HepG2 (cell line): ENCODE results near the gene PGP. TPM values are rescaled to one million over a fixed set of nuclear protein-coding genes. Genes with fewer than 3 reads are reported as not detected.

Source experiments
- JUNB ChIP-seq: sonication (generic); formaldehyde crosslinking; IDR thresholded peaks from 2 replicates; pipeline ENCODE4 v1.8.0; 2022; ENCODE audit warnings: missing genetic modification reagents, mild to moderate bottlenecking, borderline replicate concordance
- KDM3A ChIP-seq: IDR thresholded peaks from 2 replicates; pipeline ENCODE4 v1.6.1; 2018; ENCODE audit warnings: low read depth, missing compliant biosample characterization
- NFKB2 ChIP-seq: sonication (generic); formaldehyde crosslinking; IDR thresholded peaks from 2 replicates; pipeline ENCODE4 v1.4.0; 2020; ENCODE audit warnings: missing genetic modification reagents, borderline replicate concordance
- NFYB ChIP-seq: sonication (generic); formaldehyde crosslinking; IDR thresholded peaks from 2 replicates; pipeline ENCODE4 v1.4.0; 2020; ENCODE audit warnings: missing genetic modification reagents
- RXRB ChIP-seq: IDR thresholded peaks from 2 replicates; pipeline ENCODE4 v1.6.1; 2016; ENCODE audit warnings: borderline replicate concordance, missing genetic modification reagents, missing compliant biosample characterization
- ZNF12 ChIP-seq: sonication (generic); formaldehyde crosslinking; IDR thresholded peaks from 2 replicates; pipeline ENCODE4 v1.5.0; 2020; ENCODE audit warnings: missing genetic modification reagents
- polyA plus RNA-seq, 8 experiments: library from polyadenylated mRNA; depleted of rRNA in 3 of 8; stranded (reverse) in 7 of 8; unstranded in 1 of 8; fragments of >200 nt; fragmentation: Illumina TruSeq in 4 of 8; extraction: Trizol in 4 of 8; gene quantifications; 2 replicates each; pipeline versions ENCODE4 v1.2.1 to v1.2.3, GENCODE V29; 2011 to 2016; ENCODE audit warnings: low read depth in 4 of 8, missing spikeins in 1 of 8, mixed read lengths in 1 of 8; ENCODE audit not compliant: insufficient read depth in 1 of 8
- total RNA-seq, 5 experiments: library from RNA; depleted of rRNA; stranded (reverse); fragments of >200 nt; fragmentation: Illumina TruSeq; extraction: Trizol; gene quantifications; 2 replicates each; pipeline ENCODE4 v1.2.3, GENCODE V29; 2016; ENCODE audit warnings: low read depth in 1 of 5
- TF ChIP-seq, protein P1 (sequence below): sonication (generic); formaldehyde crosslinking; IDR thresholded peaks from 2 replicates; pipeline ENCODE4 v1.4.0; 2020; ENCODE audit warnings: mild to moderate bottlenecking, missing genetic modification reagents
- TF ChIP-seq, protein P2 (sequence below): IDR thresholded peaks from 2 replicates; pipeline ENCODE4 v1.6.1; 2016; ENCODE audit warnings: missing genetic modification reagents, missing compliant biosample characterization
- TF ChIP-seq, protein P3 (sequence below): sonication (generic); formaldehyde crosslinking; IDR thresholded peaks from 2 replicates; pipeline ENCODE4 v1.5.0; 2020; ENCODE audit warnings: mild to moderate bottlenecking, missing genetic modification reagents, borderline replicate concordance
- TF ChIP-seq, protein P4 (sequence below): IDR thresholded peaks from 2 replicates; pipeline ENCODE4 v1.6.1; 2012; ENCODE audit warnings: low read length, improper control_type of control experiment

The PGP gene
- total and polyA plus RNA-seq, 2 of the 13 experiments (the other 11 are each of a cell fraction or from before 2014, with no cell fraction given) = 7.3 to 18.3 TPM

DNA sequence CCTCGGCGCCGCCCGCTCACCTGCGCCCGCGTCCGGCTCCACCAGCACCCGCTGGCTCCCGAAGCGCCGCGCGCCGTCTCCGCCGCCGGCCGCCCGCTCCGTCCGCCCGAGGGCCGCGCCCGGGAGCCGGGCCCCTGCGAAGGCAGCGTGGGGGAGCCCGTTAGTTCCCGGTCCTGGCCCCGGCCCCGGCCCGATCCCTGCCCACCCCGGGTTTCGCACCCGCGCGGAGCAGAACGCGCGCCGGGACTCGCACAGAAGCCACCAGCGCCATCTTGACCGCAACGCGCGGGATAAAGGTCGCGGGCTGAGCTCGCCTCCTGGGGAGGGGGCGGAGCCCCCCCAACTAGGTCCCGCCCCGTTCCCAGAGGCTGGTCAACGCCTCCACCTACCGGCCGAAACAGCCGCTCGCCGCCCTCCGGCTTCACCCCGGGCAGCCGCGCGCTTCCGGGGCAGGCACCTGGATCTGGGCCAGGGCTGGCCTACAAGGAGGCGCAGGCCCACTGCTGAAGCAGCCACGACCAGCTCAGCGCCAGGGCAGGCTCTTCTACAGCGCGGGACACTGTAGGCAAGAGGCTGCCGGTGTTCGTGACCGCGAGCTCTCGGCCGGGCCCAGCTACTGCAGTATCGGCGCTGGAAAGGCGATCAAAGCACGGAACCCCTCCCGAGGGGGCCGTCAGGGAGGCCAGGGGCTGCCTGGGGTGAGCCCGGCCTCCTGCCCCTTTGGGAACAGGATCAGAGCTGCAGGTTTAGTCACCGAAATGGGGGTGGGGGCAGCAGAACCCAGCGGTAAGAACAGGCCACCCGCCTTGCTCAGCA lies 36.9 kb upstream of the PGP start, which contains the start of gene ECI1 (continued):
- TF ChIP-seq, protein P1, sequence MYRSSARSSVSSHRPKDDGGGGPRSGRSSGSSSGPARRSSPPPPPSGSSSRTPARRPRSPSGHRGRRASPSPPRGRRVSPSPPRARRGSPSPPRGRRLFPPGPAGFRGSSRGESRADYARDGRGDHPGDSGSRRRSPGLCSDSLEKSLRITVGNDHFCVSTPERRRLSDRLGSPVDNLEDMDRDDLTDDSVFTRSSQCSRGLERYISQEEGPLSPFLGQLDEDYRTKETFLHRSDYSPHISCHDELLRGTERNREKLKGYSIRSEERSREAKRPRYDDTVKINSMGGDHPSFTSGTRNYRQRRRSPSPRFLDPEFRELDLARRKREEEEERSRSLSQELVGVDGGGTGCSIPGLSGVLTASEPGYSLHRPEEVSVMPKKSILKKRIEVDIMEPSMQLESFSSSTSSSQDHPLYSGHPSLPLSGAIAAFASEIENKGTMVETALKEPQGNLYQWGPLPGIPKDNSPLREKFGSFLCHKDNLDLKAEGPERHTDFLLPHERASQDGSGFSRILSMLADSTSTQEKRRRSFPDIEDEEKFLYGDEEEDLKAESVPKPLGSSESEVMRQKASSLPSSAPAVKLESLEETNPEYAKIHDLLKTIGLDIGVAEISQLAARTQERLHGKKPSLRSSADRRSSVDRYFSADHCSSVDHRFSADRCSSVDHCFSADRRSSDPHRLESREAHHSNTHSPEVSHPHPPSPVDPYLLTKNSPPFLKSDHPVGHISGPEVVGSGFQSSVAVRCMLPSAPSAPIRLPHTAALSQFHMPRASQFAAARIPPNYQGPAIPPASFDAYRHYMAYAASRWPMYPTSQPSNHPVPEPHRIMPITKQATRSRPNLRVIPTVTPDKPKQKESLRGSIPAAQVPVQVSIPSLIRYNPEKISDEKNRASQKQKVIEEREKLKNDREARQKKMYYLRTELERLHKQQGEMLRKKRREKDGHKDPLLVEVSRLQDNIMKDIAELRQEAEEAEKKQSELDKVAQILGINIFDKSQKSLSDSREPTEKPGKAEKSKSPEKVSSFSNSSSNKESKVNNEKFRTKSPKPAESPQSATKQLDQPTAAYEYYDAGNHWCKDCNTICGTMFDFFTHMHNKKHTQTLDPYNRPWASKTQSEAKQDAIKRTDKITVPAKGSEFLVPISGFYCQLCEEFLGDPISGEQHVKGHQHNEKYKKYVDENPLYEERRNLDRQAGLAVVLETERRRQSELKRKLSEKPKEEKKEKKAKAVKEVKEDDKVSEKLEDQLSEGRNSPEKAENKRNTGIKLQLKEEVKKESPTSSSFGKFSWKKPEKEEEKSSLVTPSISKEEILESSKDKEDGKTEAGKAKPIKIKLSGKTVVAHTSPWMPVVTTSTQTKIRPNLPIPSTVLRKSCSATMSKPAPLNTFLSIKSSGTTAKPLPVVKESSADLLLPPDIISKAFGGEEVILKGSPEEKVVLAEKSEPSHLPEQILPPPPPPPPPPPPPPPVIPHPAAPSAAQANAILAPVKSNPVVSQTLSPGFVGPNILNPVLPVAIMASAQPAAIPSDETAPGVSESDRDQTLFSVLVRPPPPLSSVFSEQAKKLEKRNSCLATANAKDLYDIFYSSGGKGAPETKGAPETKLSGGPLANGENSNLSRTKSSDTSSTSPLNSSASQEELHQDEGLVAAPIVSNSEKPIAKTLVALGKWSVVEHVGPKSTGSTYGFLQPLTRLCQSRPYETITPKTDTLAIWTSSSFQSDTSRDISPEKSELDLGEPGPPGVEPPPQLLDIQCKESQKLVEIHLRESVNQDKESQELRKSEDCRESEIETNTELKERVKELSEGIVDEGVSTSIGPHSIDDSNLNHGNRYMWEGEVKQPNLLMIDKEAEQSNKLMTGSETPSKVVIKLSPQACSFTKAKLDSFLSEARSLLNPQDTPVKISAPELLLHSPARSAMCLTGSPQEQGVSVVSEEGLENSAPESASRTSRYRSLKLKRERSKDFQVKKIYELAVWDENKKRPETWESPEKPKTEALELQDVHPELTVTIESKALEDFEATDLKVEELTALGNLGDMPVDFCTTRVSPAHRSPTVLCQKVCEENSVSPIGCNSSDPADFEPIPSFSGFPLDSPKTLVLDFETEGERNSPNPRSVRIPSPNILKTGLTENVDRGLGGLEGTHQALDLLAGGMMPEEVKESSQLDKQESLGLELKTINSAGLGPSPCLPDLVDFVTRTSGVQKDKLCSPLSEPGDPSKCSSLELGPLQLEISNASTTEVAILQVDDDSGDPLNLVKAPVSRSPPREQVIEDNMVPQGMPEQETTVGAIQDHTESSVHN = no peak
- TF ChIP-seq, protein P2, sequence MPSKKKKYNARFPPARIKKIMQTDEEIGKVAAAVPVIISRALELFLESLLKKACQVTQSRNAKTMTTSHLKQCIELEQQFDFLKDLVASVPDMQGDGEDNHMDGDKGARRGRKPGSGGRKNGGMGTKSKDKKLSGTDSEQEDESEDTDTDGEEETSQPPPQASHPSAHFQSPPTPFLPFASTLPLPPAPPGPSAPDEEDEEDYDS = peak; percentile 75
- TF ChIP-seq KDM3A (CRISPR knock-in tag) (peak; percentile 99), NFYB (peak; percentile 25; the same call in 1 of the 2 replicates), NFKB2 (CRISPR knock-in tag) (0 out of 2 replicates have a peak, but pooled peaks have one; percentile 29), RXRB (peak; percentile 84), ZNF12 (CRISPR knock-in tag) (no peak; the same call in 1 of the 2 replicates), JUNB (CRISPR knock-in tag) (no peak)
- TF ChIP-seq, protein P3, sequence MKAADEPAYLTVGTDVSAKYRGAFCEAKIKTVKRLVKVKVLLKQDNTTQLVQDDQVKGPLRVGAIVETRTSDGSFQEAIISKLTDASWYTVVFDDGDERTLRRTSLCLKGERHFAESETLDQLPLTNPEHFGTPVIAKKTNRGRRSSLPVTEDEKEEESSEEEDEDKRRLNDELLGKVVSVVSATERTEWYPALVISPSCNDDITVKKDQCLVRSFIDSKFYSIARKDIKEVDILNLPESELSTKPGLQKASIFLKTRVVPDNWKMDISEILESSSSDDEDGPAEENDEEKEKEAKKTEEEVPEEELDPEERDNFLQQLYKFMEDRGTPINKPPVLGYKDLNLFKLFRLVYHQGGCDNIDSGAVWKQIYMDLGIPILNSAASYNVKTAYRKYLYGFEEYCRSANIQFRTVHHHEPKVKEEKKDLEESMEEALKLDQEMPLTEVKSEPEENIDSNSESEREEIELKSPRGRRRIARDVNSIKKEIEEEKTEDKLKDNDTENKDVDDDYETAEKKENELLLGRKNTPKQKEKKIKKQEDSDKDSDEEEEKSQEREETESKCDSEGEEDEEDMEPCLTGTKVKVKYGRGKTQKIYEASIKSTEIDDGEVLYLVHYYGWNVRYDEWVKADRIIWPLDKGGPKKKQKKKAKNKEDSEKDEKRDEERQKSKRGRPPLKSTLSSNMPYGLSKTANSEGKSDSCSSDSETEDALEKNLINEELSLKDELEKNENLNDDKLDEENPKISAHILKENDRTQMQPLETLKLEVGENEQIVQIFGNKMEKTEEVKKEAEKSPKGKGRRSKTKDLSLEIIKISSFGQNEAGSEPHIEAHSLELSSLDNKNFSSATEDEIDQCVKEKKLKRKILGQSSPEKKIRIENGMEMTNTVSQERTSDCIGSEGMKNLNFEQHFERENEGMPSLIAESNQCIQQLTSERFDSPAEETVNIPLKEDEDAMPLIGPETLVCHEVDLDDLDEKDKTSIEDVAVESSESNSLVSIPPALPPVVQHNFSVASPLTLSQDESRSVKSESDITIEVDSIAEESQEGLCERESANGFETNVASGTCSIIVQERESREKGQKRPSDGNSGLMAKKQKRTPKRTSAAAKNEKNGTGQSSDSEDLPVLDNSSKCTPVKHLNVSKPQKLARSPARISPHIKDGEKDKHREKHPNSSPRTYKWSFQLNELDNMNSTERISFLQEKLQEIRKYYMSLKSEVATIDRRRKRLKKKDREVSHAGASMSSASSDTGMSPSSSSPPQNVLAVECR (CRISPR knock-in tag) = peak; percentile 89
- TF ChIP-seq, protein P4, sequence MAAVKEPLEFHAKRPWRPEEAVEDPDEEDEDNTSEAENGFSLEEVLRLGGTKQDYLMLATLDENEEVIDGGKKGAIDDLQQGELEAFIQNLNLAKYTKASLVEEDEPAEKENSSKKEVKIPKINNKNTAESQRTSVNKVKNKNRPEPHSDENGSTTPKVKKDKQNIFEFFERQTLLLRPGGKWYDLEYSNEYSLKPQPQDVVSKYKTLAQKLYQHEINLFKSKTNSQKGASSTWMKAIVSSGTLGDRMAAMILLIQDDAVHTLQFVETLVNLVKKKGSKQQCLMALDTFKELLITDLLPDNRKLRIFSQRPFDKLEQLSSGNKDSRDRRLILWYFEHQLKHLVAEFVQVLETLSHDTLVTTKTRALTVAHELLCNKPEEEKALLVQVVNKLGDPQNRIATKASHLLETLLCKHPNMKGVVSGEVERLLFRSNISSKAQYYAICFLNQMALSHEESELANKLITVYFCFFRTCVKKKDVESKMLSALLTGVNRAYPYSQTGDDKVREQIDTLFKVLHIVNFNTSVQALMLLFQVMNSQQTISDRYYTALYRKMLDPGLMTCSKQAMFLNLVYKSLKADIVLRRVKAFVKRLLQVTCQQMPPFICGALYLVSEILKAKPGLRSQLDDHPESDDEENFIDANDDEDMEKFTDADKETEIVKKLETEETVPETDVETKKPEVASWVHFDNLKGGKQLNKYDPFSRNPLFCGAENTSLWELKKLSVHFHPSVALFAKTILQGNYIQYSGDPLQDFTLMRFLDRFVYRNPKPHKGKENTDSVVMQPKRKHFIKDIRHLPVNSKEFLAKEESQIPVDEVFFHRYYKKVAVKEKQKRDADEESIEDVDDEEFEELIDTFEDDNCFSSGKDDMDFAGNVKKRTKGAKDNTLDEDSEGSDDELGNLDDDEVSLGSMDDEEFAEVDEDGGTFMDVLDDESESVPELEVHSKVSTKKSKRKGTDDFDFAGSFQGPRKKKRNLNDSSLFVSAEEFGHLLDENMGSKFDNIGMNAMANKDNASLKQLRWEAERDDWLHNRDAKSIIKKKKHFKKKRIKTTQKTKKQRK = no peak
